ENCODE measurements around the gene PIK3R1.

PIK3R1 gene

DNA sequence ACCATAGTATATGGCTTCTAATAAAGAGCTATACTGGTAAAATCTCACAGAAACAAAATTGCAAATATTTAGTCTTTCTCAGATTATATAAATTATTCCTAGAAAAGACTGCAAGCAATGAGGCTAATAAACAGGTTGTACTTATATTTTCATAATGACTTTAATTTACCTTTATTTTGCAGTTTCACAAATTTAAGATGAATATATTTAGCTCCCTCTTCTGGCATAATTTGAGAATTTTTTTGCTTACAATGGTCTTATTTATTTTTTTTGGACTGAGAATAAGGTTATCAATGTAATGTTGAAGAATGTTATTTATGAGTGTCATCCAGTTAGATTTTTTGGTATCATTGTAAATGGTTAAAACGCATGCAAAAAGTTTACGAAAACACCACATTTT lies 56.7 kb downstream of the PIK3R1 start:
- no peak for DNase-seq

DNA sequence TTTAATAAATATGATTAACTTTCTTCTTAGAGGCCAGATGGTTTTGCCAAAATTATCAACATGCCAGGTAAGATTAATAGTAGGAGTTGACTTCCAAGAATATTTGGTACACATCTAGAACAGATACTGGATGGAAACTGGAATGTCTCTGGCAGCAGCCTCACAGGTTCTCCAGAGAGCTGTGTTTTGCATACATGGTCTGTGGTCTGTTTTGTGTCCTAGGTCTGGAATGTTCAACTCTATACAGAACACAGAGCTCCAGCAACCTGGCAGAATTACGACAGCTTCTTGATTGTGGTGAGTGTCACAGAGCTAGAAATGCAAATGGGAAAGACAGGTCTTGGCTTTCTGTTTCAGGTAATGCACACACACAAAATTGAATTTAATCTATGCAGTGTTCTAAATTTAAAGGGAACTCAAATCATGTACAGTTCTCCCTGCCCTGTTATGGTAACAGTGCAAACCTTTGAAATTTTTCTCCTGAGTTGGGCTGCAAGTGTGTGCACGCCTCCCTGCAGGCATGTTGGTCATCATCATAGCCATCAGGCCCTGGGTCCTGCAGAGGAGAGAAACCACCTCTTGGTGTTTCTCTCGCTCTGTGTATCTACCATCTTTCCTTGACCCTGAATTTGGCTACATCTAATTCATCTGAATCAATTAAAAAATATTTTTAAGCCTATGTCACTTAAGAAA lies 58.3 kb downstream of the PIK3R1 start:
- DNase-seq, result no peak

DNA sequence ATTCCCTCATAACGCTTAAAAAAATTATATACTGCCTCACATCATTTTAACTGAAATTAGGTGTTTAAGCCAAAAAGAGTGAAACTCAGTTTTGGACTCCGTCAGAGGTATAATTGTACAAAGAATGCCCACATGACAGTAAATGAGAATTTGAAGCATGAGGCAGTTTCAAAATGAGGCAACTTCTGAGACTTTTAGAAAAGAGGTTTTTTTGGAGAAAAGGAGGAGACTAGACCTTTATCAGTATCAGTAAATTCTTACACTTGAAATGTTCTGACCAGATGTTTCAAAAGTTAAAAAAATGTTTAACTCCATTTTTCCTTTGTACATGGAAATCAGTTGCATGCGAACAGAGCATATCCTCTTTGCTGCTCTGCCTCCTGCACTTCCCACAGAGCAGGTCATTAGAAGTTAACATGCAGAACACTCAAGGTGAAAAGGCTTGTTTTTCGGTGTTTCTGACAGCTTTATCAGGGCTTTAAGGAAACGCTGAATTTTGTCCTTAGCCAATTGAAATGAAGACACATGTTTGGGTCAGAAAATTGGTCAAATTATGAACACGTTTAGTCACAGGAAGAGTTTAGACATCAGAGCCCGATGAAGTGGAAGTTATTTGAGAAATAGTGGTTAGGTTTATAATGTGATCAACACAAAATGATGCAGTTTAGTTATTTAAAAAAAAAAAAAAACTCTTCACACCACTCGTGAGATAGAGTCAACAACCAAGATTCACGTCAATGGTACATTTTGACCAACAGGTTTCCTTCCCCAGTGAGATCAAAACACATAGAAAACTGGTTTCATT lies 59.5 kb downstream of the PIK3R1 start:
- no peak for DNase-seq

DNA sequence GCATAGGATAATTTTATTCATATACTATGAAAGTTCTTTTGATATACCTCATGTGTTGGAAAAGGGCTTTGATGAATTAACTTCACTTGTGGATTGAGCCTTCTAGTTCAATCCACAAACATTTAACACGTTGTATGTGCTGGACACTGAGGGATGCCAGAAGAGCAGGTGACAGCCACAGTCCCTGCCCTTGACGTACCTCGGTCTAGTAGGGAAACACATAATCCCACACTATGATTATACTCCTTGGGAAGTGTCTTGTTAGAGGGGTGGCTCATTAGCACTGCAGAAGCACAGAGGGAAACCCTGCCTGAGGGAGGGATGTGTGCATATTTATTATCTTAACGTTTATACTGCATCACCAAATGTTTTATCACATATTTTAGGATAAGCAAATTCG lies 61.2 kb downstream of the PIK3R1 start:
- no peak for DNase-seq

DNA sequence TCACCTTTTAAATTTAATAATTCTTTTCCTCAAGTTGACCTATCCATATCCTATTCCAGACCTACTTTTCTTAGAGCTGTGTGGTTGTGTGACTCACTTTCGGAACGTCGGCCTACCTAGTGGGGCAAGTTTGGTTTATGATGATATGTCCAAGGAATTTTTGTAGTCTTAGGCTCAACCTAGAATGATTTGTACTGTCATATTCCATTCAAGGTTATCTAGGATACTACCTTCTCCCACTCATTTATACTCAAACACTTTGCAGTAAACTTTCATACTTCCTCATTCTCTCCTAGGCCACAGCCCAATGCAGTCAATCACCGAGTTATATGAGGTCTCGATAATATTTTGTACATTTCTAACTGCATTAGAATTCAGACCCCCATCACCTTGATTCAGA lies 61.9 kb downstream of the PIK3R1 start:
- DNase-seq, result no peak

DNA sequence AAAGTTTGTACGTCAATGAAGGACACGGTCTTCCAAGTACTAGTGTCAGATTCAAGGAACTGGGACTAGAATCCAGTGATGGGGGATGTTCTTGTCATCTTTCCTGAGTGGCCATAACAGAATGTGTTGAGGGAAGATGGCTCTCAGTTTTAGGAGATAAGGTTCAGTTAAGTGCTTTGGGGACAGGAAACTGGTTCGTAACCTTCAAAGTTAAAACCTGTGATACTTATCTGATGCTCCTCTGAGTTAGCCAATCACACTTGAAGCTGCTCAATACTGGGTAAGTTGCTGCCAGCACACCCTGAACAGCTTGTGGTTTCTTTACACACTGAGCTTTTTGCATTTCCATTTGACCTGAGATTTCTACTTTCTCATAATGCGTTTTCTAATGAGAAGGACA lies 64.4 kb downstream of the PIK3R1 start:
- DNase-seq, result no peak

DNA sequence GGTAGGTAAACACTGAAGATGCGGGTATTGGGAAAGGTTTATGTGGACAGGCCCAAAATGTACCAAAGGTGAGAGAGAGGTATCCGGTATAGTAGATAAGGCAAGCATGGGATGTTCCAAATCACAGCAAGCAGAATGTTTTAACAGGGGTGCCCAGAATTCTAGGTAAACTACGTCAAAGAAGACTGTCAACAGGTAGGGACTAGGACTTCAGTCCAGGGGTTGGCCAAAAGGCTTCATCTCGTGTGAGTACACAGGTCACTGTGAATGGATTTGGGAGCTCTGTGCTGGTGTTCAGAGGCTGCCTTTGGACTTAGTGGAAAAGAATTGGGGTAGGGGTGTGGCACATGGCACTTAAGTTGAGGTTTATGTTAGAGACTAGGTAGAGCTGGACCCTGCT lies 66.4 kb downstream of the PIK3R1 start:
- DNase-seq, result no peak

DNA sequence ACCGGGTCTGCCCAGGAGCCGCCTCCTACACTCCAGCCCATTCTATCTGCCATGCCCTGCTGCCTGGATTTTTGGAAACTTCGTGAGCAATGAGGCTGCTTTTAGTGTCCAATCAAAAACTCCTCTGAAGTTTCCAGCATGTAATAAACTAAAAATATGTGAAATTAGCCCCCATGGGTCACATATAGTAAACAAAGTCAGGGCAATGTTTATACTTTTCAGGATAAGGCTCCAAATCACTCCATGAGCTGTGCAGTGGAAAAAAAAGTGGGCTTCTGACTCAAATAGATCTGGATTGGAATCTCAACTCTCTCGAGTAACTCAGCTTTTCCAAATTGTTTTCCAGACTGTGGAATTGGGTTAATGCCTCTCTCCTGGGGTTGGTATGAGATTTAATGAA lies 68.2 kb downstream of the PIK3R1 start:
- DNase-seq, result no peak

DNA sequence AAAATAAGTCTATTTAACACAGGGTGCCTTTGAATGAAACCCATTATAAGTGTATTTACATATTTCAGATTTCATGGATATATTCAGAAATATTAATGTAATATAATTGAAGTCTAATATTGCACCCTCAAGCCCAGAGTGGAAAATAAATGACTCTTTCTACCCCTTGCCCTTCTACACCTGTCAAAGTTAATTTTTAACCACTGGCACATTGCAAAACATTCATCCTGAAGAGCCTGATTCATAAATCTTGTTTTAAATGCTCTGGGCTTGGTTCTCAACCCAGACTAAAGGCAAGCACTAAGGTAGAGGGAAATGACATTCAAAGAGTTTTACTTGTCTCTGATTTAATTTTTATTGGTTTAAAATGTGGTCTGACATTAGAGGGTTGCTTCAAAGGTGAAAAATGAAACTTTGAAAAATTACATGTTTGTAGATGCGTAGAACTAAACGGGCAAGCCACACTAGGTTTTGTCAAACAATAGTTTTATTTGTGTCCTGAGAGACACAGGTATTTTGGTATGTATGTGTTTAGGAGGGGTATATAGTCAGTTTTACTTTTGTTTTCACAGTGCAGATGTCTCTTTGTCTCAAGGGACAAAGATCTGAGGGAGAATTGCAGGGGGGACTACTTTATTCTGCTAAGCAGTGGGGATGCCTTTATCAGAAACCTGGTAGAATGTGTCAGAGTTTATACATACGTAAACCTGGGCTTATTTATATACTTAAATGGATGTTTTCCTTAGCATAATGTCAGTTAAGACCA lies 69.7 kb downstream of the PIK3R1 start:
- DNase-seq, result no peak

DNA sequence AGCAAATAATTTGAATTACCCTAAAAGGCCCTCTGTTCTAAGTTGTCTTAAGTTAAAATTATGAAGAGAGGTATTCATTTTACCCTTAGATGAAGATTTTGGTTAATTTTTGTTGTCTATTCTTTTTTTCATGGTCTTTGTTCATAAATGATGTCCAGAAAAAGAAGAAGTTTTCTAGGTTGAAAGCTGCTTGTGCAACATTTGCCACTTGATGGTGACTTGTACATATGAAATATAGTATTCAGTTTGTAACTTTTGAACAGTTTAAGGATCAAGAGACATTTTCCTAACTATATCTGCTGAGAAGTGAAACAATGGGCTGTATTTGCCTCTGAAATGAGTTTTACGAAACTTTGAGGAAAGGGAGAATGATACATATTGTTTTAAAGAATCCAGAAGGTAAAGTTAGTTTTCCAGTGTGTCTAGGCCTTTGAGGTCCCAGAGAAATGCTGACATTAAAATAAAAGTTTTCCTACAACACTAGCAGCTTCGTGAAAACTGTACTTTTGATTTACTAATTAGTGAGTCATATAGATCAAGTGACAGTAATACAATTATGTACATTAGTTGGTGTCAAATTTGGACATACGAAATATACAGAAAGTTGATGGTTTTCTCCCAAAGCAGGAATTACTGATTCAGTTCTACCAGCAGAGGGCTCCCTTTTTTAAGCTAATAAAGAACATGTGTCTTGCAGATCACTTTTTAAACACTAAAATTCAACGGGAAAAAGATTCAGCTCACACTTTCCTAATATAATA lies 70.5 kb downstream of the PIK3R1 start:
- DNase-seq, result no peak

DNA sequence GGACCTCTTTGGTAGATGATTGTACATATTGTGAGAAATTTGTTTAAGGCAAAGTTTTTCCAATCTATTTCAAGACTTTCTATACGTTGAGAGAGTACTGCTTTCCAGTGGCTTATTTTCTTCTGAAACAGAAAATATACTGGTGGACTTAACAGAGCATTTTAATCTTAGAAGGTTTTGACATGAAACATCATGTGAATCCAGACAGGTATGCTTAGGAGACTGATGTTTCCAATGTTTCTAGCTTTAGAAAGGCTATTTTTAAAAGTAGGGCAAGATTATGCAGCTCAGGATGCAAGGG lies 71.0 kb downstream of the PIK3R1 start:
- no peak for DNase-seq

DNA sequence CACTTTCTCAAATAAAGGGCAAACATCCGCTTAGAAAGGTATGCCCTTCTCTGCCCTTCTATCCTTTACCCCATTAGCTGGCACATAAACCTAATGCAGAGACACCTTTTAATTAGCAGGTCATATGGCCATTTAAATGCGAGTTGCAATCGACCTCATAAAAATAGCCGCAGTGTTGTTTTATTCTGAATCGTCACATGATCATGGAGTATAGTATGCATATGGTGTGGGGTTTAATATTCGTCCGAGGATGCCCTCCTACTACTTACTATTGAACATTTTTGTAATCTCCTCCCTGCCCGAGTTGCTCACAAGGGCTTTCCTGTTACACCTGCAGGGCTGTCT lies 72.0 kb downstream of the PIK3R1 start:
- no peak for DNase-seq

DNA sequence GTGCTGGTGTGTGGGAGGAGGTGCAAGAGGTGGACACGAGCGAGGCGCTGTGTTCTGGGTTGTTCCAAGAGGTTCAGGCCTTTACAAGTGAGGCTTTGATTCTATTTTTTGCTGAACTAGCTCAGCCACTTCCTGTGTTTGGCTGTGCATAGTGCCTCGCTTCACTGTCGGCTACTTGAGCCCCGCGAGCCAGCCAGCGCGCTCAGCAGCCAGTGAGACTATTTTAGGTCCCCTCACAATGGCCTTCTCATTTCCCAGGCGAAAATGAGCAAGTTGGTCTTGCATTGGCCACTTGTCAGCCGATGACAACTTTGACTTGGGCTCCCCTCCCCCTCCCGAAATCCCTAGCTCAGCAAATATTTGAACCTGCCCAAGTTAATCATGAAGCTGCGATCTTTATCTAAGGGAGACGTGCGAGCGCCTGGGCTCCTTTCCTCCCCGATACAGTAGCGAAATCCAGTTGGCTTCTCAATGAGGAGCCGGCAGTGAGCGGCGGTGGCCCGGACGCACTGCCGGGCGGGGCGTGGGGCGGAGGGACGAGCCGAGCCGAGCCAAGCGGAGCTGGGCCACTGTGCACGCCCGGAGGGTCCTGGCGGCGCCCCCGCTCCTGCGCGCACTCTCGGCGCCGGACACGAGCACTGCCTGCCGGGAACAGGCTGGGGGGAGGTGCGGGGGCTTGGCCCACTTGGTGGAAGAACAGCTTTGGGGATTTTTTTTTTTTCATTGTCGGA lies 72.6 kb downstream of the PIK3R1 start:
- peak; percentile 36 for DNase-seq

DNA sequence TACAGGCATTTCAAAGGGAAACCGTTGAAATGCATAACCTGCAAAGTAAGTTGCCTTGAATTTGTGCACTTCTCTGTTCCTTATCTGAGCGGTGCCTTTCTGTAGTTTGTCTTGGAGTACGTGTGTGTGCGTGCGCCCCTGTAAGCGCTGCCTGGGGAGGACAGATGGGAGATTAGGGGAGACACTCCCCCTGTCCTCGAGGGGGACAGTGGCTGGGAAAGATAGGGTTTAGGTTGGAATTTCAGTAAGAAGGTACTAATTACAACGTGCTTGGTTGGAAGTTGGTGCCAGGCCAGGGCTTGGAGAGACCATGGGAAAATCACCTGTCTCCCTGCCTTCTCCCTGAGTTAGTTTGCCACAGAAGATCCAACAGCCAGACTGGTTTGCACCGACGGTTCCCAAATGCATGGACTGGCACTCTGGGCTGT lies 73.2 kb downstream of the PIK3R1 start:
- DNase-seq, result no peak

DNA sequence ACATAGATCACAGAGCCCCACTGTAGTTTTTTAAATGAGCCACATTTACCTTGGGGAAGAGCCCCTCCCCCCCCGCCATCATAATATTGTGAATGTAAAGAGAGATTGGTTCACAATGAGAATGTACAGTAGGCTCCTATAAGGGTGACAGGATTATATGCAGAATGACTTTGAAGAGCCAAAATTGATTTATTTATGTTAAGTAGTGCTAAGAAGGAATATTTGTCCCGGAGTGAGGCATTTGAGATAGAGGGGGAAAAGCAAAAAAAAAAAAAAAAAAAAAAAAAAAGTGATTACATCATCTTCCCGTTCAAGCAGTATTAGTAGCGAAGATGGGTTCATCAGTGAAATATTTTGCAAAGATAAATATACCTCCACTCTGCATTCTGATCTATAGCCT lies 73.9 kb downstream of the PIK3R1 start:
- DNase-seq, result no peak

DNA sequence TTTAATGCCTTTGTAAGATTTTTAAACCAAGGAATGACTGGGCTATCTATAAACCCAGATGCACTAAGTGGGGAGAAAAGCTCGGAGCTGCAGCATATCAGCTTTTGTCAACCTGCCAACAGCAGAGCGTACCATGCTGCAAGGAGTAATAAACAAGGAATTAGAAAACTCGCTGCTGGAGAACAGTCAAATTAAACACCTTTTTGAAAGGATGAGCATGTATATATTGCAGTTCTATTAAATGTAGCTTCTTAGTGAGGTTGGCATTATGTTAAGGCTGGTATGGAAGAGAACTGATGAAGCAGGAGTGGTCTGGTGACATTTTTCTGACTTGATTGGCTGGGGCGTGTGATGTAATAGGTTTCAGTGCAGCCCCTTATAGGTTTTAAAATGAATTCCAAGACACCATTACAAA lies 74.7 kb downstream of the PIK3R1 start:
- no peak for DNase-seq

DNA sequence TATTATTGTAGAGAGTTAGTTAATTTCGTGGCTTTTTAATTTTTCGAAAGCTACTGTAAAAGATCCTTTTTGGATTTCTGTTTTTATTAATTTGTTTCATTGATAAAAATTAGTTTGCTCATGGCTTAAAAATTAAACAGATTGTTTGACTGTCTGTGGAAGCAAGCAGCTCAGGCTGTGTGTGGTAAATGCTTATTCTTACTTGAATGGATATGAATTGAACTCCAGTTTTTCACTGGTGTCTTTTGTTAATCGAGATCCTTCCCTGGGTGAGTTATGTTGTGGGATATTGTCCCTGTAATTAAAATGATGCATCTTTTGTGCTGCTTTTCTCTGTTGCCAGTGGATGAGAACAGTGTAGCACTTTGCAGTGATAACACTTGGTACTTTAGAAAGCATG lies 75.3 kb downstream of the PIK3R1 start:
- DNase-seq, result no peak

DNA sequence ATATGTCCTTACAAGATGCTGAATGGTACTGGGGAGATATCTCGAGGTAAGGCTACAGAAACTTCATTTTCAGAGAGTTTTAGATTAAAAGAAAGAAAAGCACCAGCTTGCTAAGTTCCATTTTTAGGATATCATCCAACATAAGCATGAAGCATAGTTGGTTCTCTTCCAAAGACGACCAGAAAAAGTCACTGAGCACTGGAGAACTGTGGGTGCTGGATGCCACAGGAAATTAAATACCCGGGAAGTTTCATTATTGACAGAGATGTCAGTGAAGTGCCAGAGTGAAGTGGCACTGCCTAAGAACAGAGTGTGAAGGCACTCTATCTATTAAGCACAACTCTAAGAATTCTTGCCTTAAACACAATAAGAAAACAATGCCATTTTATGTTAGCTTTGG lies 76.8 kb downstream of the PIK3R1 start:
- DNase-seq, result no peak

DNA sequence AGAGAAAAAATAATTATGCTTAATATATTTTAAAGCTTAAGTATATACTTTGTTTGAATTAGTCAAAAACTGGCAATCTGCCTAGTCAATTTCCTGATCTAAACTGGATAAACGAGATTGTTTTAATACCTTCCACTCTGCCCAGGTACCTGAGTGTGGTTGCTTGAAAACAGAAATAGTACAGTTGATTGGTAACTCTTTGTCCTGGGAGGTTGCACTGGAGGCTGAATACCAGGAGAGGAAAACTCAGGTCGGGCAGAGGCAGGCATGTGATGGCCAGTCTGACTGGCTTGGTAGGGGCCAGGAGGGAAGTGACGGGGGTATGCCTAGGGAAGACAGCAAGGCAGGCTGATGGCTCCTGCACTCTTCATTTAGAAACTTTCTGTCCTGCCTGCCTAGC lies 80.2 kb downstream of the PIK3R1 start:
- no peak for DNase-seq

DNA sequence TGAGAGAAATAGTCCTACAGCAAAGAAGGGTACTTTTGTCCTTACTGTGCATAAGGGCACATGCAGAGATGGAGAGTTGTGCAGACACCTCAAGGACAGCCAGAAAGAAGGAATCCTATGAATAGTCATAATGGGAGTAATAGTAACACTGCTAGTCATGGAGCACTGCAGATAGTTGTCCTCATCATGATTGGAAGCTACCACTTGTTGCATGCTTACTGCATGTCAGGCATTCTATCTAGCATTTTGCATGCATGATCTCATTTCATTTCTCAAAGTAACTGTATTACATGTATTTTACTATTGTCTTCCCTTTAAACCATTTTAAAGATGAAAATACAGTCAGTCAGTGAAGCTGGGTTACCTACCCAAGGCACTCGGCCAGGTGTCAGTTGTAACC lies 81.3 kb downstream of the PIK3R1 start:
- DNase-seq, result no peak

DNA sequence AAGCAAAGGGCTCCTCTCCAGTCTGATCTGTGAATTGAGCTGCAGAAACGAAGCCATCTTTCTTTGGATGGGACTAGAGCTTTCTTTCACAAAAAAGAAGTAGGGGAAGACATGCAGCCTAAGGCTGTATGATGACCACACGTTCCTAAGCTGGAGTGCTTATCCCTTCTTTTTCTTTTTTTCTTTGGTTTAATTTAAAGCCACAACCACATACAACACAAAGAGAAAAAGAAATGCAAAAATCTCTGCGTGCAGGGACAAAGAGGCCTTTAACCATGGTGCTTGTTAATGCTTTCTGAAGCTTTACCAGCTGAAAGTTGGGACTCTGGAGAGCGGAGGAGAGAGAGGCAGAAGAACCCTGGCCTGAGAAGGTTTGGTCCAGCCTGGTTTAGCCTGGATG lies 82.1 kb downstream of the PIK3R1 start:
- DNase-seq, result no peak

DNA sequence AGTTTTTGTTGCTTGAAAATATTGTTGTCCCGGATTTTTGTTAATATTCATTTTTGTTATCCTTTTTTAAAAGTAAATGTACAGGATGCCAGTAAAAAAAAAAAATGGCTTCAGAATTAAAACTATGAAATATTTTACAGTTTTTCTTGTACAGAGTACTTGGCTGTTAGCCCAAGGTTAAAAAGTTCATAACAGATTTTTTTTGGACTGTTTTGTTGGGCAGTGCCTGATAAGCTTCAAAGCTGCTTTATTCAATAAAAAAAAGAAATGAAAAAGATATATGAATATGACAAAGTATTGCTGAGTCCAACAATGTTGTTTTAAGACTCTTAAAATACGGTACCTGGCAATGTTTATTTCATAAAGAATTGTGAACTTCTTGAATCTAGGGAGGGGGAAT lies 82.9 kb downstream of the PIK3R1 start:
- DNase-seq, result no peak

DNA sequence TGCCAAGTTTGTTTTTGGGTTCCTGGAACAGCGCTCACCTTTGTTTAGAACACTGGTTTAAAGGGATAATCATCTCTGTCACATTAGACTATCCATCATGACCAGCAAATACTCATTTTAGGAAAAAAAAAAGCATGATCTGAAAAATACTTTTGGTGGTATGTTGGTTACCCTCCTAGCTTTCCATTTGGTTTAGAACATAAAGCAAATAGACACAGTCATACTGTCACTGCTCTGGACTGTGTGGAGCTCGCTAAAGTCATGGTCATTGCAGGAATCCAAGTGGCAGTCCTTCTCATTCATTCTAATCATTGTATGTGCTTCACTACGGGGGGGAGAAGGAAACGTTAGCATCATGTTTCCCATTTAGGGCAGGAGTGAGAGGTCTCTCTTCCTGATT lies 83.5 kb downstream of the PIK3R1 start:
- no peak for DNase-seq
